BLaER1 (cell line): ENCODE results near the gene PPAT.

Experiments used
- H3K27ac ChIP-seq: shearing (Covaris generic); formaldehyde crosslinking; 2 replicates; pipeline ENCODE4 v1.8.1; 2022
- H3K27me3 ChIP-seq: shearing (Covaris generic); formaldehyde crosslinking; 2 replicates; pipeline ENCODE4 v1.8.1; 2022
- H3K36me3 ChIP-seq: shearing (Covaris generic); formaldehyde crosslinking; 2 replicates; pipeline ENCODE4 v1.8.1; 2022
- H3K4me1 ChIP-seq: shearing (Covaris generic); formaldehyde crosslinking; 2 replicates; pipeline ENCODE4 v1.8.1; 2022
- H3K4me2 ChIP-seq: shearing (Covaris generic); formaldehyde crosslinking; 2 replicates; pipeline ENCODE4 v1.8.1; 2022
- H3K4me3 ChIP-seq: shearing (Covaris generic); formaldehyde crosslinking; 2 replicates; pipeline ENCODE4 v1.8.1; 2022
- H3K9ac ChIP-seq: shearing (Covaris generic); formaldehyde crosslinking; 2 replicates; pipeline ENCODE4 v1.8.1; 2022
- H3K9me3 ChIP-seq: shearing (Covaris generic); formaldehyde crosslinking; 2 replicates; pipeline ENCODE4 v1.8.1; 2022
- H4K20me1 ChIP-seq: shearing (Covaris generic); formaldehyde crosslinking; 2 replicates; pipeline ENCODE4 v1.8.1; 2022
- Cebpa-rat ChIP-seq: shearing (Covaris generic); IDR thresholded peaks from 2 replicates; pipeline ENCODE4 v1.8.1; 2022

PPAT gene

GRCh38 chr4:56438766-56439165, 3.4 kb upstream of the PPAT start:
- no peak overlapping the region for H3K9ac ChIP-seq
- TF ChIP-seq Cebpa-rat = no peak
- peaks cover 46% of the 10 kb centered on the region for H3K4me1 ChIP-seq
- H3K4me3 ChIP-seq = no peak overlapping the region; the same call in 1 of the 2 replicates
- no peaks in the 10 kb centered on the region for H3K9me3 ChIP-seq
- no peaks in the 10 kb centered on the region for H3K27me3 ChIP-seq
- no peak overlapping the region for H3K27ac ChIP-seq
- peak overlapping the region; percentile 83 for H3K4me2 ChIP-seq
- peaks cover 42% of the 10 kb centered on the region for H3K36me3 ChIP-seq
- H4K20me1 ChIP-seq = peaks cover 84% of the 10 kb centered on the region

GRCh38 chr4:56434599-56435139, 746 bp downstream of the PPAT start:
- Histone ChIP-seq H3K4me3 (peak overlapping the region; percentile 81), H3K4me2 (peak overlapping the region; percentile 89), H3K27ac (peak overlapping the region; percentile 94), H4K20me1 (peaks cover 84% of the 10 kb centered on the region), H3K4me1 (peaks cover 49% of the 10 kb centered on the region), H3K9me3 (no peaks in the 10 kb centered on the region), H3K27me3 (no peaks in the 10 kb centered on the region), H3K36me3 (peaks cover 11% of the 10 kb centered on the region; the same call in 1 of the 2 replicates), H3K9ac (peak overlapping the region; percentile 93)
- TF ChIP-seq Cebpa-rat = no peak

- peak overlapping the region; percentile 93; the same call in 1 of the 2 replicates for H3K9ac ChIP-seq
- H3K36me3 ChIP-seq = 0 out of 2 replicates have a peak, but pooled peaks cover 4% of the 10 kb centered on the region
- peaks cover 36% of the 10 kb centered on the region for H3K4me1 ChIP-seq
- H3K27me3 ChIP-seq = no peaks in the 10 kb centered on the region
- peak overlapping the region; percentile 94; the same call in 1 of the 2 replicates for H3K27ac ChIP-seq
- peak overlapping the region; percentile 81 for H3K4me3 ChIP-seq
- TF ChIP-seq Cebpa-rat = no peak
- H3K9me3 ChIP-seq = no peaks in the 10 kb centered on the region
- peaks cover 84% of the 10 kb centered on the region for H4K20me1 ChIP-seq
- peak overlapping the region; percentile 89 for H3K4me2 ChIP-seq
Observed at GRCh38 chr4:56433280-56433679, 2.1 kb downstream of the PPAT start.

- Histone ChIP-seq H3K4me1 (peaks cover 26% of the 10 kb centered on the region), H3K9ac (no peak overlapping the region), H3K4me3 (no peak overlapping the region), H4K20me1 (peaks cover 97% of the 10 kb centered on the region), H3K27ac (no peak overlapping the region), H3K27me3 (no peaks in the 10 kb centered on the region), H3K9me3 (peaks cover 15% of the 10 kb centered on the region), H3K36me3 (peaks cover 21% of the 10 kb centered on the region; the same call in 1 of the 2 replicates), H3K4me2 (no peak overlapping the region)
- TF ChIP-seq Cebpa-rat = no peak
Observed at GRCh38 chr4:56430203-56430602, 5.2 kb downstream of the PPAT start.

- no peak overlapping the region for H3K9ac ChIP-seq
- peaks cover 24% of the 10 kb centered on the region; the same call in 1 of the 2 replicates for H3K36me3 ChIP-seq
- TF ChIP-seq Cebpa-rat = no peak
- H3K4me1 ChIP-seq = 0 out of 2 replicates have a peak, but pooled peaks cover 8% of the 10 kb centered on the region
- no peak overlapping the region for H3K4me3 ChIP-seq
- H3K4me2 ChIP-seq = no peak overlapping the region
- no peak overlapping the region for H3K27ac ChIP-seq
- H3K9me3 ChIP-seq = peaks cover 15% of the 10 kb centered on the region
- no peaks in the 10 kb centered on the region for H3K27me3 ChIP-seq
- peaks cover 100% of the 10 kb centered on the region for H4K20me1 ChIP-seq
Observed at GRCh38 chr4:56427179-56427578, 8.2 kb downstream of the PPAT start.

- H4K20me1 ChIP-seq = peaks cover 100% of the 10 kb centered on the region
Observed at GRCh38 chr4:56426273-56426672, 9.1 kb downstream of the PPAT start.

GRCh38 chr4:56425518-56425917, 9.9 kb downstream of the PPAT start:
- Histone ChIP-seq H3K27me3 (no peaks in the 10 kb centered on the region), H3K4me1 (0 out of 2 replicates have a peak, but pooled peaks cover 5% of the 10 kb centered on the region), H4K20me1 (peaks cover 100% of the 10 kb centered on the region), H3K27ac (no peak overlapping the region), H3K36me3 (peaks cover 37% of the 10 kb centered on the region), H3K4me2 (no peak overlapping the region), H3K9ac (no peak overlapping the region), H3K4me3 (no peak overlapping the region), H3K9me3 (peaks cover 15% of the 10 kb centered on the region)
- no peak for TF ChIP-seq Cebpa-rat

More at GRCh38 chr4:56426273-56426672, 9.1 kb downstream of the PPAT start:
- Histone ChIP-seq H3K4me2 (no peak overlapping the region), H3K4me1 (no peaks in the 10 kb centered on the region), H3K9me3 (peaks cover 15% of the 10 kb centered on the region), H3K27me3 (no peaks in the 10 kb centered on the region), H3K9ac (no peak overlapping the region), H3K27ac (no peak overlapping the region), H3K36me3 (peaks cover 31% of the 10 kb centered on the region), H3K4me3 (no peak overlapping the region)
- TF ChIP-seq Cebpa-rat = no peak

GRCh38 chr4:56424697-56425514, 10.5 kb downstream of the PPAT start:
- Histone ChIP-seq H4K20me1 (peaks cover 100% of the 10 kb centered on the region), H3K36me3 (peaks cover 33% of the 10 kb centered on the region), H3K27me3 (no peaks in the 10 kb centered on the region), H3K4me2 (no peak overlapping the region), H3K4me3 (no peak overlapping the region), H3K9ac (no peak overlapping the region), H3K9me3 (peaks cover 15% of the 10 kb centered on the region), H3K27ac (no peak overlapping the region), H3K4me1 (0 out of 2 replicates have a peak, but pooled peaks cover 5% of the 10 kb centered on the region)
- no peak for TF ChIP-seq Cebpa-rat

- Histone ChIP-seq H3K4me2 (no peak overlapping the region), H3K4me3 (no peak overlapping the region), H3K27ac (no peak overlapping the region), H3K9ac (no peak overlapping the region), H4K20me1 (peaks cover 100% of the 10 kb centered on the region), H3K27me3 (no peaks in the 10 kb centered on the region), H3K4me1 (0 out of 2 replicates have a peak, but pooled peaks cover 5% of the 10 kb centered on the region), H3K36me3 (peaks cover 33% of the 10 kb centered on the region), H3K9me3 (peaks cover 15% of the 10 kb centered on the region)
- no peak for TF ChIP-seq Cebpa-rat
Observed at GRCh38 chr4:56424176-56424575, 11.2 kb downstream of the PPAT start.

- peaks cover 100% of the 10 kb centered on the region for H4K20me1 ChIP-seq
- no peak for TF ChIP-seq Cebpa-rat
Observed at GRCh38 chr4:56417396-56417795, 18.0 kb downstream of the PPAT start.

More at GRCh38 chr4:56417396-56417795, 18.0 kb downstream of the PPAT start:
- Histone ChIP-seq H3K27ac (no peak overlapping the region), H3K36me3 (peaks cover 25% of the 10 kb centered on the region), H3K9me3 (no peaks in the 10 kb centered on the region), H3K4me2 (no peak overlapping the region), H3K9ac (no peak overlapping the region), H3K27me3 (no peaks in the 10 kb centered on the region), H3K4me1 (0 out of 2 replicates have a peak, but pooled peaks cover 5% of the 10 kb centered on the region), H3K4me3 (no peak overlapping the region)
